Stimulated activated CD4-positive, alpha-beta T cell treated with anti-CD3 and anti-CD28 coated beads, Interleukin-12 subunit alpha, Interleukin-12 subunit beta, amount 100 ng/mL, for 48 hours (primary cell): ENCODE measurements around the gene NOMO2.
A peak's percentile ranks its signal among the peaks of the same experiment; 100 is the strongest.
"Not testable (repeated sequence)": the region's sequence is repeated elsewhere in the genome, so short reads cannot be mapped to it uniquely, and the experiment has no call there.

Experiments
- DNase-seq, 3 donors: peaks; one replicate each; pipeline ENCODE4 v3.0.0-alpha.2; 2020; ENCODE audit warnings: low read depth in 2 of 3, low spot score in 1 of 3

NOMO2 gene, protein sequence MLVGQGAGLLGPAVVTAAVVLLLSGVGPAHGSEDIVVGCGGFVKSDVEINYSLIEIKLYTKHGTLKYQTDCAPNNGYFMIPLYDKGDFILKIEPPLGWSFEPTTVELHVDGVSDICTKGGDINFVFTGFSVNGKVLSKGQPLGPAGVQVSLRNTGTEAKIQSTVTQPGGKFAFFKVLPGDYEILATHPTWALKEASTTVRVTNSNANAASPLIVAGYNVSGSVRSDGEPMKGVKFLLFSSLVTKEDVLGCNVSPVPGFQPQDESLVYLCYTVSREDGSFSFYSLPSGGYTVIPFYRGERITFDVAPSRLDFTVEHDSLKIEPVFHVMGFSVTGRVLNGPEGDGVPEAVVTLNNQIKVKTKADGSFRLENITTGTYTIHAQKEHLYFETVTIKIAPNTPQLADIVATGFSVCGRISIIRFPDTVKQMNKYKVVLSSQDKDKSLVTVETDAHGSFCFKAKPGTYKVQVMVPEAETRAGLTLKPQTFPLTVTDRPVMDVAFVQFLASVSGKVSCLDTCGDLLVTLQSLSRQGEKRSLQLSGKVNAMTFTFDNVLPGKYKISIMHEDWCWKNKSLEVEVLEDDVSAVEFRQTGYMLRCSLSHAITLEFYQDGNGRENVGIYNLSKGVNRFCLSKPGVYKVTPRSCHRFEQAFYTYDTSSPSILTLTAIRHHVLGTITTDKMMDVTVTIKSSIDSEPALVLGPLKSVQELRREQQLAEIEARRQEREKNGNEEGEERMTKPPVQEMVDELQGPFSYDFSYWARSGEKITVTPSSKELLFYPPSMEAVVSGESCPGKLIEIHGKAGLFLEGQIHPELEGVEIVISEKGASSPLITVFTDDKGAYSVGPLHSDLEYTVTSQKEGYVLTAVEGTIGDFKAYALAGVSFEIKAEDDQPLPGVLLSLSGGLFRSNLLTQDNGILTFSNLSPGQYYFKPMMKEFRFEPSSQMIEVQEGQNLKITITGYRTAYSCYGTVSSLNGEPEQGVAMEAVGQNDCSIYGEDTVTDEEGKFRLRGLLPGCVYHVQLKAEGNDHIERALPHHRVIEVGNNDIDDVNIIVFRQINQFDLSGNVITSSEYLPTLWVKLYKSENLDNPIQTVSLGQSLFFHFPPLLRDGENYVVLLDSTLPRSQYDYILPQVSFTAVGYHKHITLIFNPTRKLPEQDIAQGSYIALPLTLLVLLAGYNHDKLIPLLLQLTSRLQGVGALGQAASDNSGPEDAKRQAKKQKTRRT

DNA sequence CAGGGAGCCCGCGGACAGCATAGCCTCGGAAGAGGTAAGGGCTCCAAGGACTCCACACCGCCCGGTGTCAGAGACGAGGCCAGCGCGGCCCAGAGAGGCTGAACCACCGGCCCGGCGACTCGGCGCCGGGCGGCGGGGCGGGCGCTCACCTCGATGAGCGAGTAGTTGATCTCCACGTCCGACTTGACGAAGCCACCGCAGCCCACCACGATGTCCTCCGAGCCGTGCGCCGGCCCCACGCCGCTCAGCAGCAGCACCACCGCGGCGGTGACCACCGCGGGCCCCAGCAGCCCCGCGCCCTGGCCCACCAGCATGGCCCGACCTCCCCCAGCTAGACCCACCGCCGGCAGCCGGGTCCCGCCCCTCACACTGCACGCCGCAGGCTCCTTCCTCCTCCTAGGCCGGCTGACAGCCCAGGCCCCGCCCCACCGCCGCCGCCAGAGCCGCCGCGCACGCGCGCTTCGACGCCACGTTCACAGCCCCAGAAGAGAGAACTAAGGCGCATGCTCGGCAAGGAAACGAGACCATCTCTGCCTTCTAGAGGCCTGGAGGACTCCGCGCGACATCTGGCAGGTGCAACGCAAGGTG is at the start of gene NOMO2:
TSS of gene NOMO2 (minus strand) at position 371 of the 588 bp plus-strand sequence. CDS start at position 314, 57 bp downstream.
- DNase-seq, result peak; percentile 78 to 88 (median 81)

DNA sequence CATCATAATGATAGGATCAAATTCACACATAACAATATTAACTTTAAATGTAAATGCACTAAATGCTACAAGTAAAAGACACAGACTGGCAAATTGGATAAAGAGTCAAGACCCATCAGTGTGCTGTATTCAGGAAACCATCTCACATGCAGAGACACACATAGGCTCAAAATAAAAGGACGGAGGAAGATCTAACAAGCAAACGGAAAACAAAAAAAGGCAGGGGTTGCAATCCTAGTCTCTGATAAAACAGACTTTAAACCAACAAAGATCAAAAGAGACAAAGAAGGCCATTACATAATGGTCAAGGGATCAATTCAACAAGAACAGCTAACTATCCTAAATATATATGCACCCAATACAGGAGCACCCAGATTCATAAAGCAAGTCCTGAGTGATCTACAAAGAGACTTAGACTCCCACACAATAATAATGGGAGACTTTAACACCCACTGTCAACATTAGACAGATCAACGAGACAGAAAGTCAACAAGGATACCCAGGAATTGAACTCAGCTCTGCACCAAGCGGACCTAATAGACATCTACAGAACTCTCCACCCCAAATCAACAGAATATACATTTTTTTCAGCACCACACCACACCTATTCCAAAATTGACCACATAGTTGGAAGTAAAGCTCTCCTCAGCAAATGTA is 48.4 kb upstream of the NOMO2 start:
- DNase-seq, result not testable (repeated sequence)

DNA sequence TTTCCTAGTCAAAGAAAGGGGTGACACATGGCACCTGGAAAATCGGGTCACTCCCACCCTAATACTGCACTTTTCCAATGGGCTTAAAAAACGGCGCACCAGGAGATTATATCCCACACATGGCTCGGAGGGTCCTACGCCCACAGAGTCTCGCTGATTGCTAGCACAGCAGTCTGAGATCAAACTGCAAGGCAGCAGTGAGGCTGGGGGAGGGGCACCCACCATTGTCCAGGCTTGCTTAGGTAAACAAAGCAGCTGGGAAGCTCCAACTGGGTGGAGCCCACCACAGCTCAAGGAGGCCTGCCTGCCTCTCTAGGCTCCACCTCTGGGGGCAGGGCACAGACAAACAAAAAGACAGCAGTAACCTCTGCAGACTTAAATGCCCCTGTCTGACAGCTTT is 46.4 kb upstream of the NOMO2 start:
- not testable (repeated sequence) for DNase-seq

DNA sequence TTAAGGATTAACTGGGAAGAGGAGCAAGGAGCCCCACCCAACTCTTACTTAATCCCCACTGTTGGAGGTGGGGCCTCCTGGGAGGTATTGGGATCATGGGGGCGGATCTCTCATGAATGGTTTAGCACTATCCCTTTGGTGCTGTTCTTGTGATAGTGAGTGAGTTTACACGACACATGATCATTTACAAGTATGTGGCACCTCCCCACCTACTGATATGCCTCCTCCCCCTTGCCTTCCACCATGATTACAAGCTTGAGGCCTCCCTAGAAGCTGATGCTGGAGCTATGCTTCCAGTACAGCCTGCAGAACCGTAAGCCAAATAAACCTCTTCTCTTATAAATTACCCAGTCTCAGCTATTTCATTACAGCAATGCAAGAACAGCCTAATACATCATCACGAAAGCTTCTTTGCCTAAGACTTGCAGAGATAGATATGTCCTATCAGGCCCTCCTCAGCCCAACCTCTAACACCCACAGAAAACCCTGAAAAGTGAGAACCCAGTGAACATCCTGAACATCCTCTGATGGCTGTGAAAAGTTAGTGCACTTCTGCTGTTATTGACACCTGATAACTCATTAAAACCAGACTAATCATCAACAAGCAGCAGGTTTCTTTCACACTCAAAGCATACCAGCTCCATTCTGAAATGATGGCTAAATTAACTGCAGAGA is 41.8 kb upstream of the NOMO2 start:
- not testable (repeated sequence) for DNase-seq

DNA sequence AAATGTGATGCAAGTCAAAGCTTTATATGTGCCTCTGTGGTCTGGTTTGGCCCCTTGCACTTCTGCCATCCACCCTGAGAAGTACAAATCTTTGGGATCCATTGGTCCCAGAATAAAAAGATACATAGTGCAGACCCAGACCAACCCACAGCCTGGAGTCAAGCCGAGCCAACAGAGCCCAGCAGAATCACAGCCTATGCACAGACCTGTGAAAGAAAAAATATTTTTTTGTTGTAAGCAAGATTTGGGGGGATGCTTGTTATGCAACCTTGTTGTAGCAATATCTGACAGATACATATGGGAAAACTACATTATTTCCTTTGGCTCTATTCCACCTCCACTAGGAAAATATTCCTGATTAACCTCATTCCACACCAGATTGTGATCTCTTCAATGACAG is 36.7 kb upstream of the NOMO2 start:
- not testable (repeated sequence) for DNase-seq

DNA sequence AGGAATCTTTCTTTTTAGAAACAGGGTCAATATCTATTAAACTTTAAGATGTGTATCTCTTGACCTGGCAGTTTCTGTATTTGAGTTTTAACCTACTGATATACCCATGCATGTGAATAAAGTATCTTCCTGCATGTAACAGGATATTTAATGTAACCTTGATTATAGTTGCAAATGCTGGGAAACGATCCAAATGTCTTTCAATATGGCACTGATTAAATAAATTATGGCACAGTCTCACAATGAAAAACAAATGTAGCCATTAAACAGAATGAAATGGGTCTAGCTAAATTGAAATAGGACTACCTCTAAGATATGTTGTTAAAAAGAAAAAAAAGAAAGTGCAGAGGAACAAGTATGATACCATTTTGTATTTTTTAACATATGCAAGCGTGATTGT is 35.8 kb upstream of the NOMO2 start:
- DNase-seq, result not testable (repeated sequence)

DNA sequence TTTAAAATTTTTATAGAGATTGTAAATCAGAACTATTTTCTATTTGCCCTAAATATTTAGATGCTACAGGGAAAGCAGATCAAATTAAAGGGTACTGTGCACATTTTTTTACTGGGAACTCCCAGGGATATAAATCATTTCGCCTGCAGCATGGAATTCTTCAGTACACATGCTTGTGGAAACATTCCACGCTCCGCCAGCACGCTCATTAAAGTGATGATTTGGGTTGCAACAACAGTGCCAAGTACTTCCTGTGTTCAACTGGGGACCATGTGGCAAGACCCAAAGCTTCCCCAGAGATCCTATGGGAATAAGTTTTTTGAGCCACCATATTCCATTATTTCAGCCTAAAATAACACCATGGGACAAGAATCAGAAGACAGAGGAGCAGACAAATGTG is 35.4 kb upstream of the NOMO2 start:
- not testable (repeated sequence) for DNase-seq

DNA sequence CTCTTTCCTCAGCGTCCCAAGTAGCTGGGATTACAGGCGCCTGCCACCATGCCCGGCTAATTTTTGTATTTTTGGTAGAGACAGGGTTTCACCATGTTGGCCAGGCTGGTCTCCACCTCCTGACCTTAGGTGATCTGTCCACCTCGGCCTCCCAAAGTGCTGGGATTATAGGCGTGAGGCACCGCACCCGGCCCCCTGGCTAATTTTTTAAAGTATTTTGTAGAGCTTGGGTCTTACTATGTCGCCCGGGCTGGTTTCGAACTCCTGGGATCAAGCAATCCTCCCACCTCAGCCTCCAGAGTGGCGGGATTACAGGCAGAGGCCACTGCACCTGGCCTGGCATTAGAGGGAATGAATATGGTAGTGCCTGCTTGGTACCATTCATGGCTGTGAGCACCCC is 33.9 kb upstream of the NOMO2 start:
- DNase-seq, result not testable (repeated sequence)

DNA sequence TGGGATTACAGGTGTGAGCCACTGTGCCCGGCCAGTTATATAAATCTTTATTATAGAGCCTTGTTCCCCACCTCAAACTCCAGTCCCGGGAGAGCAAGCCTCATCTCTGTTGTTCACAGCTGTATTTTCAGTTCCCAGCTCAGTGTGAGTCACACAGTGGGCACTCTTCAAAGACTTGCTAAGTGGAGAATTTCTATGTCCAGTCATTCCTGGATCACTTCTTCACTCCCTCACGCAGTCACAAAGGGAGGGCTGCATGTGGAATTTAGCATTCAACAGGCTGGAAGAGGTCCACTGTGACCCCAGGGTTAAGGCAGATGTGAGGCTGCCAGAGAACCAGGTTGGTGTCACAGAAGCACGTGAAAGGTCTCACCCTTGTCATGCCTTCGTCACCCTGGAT is 33.0 kb upstream of the NOMO2 start:
- DNase-seq, result not testable (repeated sequence)

DNA sequence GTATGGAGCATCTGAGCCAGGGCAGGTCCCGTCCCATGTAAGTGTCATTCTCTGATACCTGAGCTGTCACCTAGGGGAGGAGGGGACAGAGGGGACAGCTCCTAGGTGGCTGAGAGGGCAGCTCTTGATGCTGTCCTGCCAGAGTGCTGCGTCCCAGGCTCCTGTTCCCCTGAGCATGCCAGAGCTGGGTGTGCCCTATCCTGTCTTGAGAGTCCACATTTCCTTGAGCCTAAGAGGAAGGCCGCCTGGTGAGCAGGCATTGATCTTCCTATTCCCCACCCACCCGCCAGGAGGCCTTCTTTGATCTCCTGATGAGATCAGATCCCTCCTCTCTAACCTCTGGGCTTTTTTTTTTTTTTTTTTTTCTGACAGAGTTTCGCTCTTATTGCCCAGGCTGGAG is 32.0 kb upstream of the NOMO2 start:
- DNase-seq, result not testable (repeated sequence)

DNA sequence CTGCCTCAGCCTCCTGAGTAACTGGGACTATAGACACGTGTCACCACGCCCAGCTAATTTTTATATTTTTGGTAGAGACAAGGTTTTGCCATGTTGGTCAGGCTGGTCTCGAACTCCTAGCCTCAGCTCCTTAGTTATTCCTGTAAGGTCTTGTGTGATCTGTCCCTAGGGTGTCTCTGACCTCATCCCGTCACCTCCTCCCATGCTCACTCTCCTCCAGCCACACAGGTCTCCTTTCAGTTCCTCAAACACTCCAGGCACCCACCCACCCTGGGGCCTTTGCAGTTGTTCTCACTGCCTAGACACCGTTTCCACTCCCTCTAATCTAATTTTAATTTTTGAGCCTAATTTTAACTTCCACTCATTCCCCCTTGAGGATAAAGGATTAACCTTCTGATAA is 31.1 kb upstream of the NOMO2 start:
- not testable (repeated sequence) for DNase-seq

DNA sequence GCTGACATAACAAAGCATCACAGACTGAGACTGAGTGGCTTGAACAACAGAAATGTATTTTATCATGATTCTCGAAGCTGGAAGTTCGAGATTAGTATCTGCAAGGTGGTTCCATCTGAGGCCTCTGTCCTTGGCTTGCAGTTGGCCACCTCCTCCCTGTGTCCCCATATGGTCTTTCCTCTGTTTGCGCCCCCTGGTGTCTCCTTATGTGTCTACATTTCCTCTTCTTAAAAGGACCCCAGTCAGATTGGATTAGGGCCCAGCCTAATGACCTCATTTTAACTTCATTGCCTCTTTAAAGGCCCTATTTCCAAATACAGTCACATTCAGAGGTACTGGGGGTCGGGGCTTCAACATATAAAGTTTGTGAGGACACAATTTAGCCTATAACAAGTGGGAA is 30.0 kb upstream of the NOMO2 start:
- DNase-seq, result not testable (repeated sequence)

DNA sequence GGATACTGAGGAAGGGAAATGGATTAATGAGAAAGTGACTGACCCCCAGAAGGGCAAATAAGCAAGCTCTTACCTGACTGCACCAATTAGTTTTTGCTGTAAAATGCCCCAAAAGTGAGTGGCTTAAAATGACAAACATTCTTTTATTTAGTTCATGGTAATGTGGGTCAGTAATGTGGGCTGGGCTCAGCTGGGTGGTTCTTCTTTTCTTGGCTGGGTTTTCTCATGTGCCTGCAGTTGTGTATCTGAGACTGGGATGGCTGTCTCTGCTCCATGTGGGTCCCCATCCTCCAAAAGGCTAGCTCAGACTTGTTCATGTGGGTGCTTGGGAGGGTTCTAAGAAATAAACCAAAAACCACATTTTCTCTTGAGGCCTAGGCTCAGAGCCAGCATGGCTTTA is 29.5 kb upstream of the NOMO2 start:
- not testable (repeated sequence) for DNase-seq

DNA sequence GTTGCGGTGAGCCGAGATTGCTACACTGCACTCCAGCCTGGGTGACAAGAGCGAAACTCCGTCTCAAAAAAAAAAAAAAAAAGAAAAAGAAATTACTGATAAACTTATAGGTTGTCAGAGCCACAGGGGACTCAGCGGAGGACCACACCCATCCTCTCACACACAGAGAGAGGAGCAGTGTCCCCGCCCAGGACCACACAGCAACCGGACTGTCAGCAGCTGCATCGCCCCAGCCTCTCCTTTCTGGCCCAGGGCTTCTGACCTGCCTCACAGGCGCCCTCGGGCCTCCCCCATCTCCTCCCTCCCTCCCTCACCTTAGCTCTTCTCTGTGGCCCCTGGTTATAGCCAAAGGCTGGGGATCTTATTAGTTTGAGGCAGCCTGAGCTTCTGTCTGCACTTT is 27.9 kb upstream of the NOMO2 start:
- DNase-seq, result not testable (repeated sequence)

DNA sequence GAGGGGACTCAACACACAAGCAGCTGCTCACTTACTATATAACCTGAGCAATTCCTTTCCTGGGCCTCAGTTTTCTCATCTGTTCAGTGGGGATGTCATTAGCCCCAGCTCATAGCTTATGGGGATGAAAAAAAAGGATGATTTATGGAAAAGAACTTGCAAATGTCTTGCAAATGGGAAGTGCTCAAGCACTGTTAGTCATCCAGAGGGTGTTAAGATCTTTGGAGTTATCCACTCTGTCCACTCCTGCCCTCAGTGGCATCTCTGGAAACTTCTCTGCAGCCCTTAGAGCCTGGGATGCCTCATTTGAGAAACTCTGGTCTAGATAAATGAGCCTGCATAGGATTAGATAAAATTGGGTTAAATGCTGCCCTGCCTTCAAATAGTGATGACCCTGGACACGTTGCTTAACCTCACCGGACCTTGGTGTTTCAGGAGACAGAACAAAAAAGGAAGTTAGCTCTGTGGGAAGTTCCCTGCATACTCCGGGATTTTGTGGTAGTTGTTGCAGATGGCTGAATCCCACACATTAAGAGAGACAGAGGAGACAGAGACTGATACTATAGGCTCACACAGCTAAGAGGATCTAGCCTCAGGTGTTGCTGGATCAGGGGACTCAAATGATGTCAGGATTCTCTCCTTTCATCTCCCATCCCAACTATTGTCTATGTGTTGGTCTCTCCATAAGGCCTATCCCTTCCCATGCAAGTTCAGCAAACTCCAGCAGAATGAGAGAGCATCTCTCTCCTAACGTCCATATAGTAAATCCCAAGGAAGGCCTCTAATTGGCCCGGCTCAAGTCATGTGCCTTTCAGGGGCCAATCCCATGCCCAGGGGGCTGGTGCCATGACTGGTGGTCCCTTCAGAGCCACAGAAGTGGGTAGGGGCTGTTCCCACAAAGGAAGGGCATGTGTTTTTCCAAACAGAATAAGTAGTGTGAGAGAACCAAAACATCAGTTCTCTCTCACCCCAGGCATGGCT is 25.0 kb upstream of the NOMO2 start:
- not testable (repeated sequence) for DNase-seq

DNA sequence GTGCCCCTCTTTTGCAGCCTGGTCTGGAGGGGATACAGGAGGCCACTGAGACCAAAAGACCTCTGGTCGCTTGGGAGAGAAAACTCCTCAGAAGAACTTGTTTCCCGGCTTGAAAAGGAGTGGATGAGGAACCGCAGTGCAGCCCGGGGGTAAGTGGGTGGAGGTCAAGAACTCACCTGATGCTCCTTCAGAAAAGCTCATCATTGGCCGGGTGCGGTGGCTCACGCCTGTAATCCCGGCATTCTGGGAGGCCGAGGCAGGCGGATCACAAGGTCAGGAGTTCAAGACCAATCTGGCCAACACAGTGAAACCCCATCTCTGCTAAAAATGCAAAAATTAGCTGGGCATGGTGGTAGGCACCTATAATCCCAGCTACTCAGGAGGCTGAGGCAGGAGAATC is 23.9 kb upstream of the NOMO2 start:
- DNase-seq, result not testable (repeated sequence)

DNA sequence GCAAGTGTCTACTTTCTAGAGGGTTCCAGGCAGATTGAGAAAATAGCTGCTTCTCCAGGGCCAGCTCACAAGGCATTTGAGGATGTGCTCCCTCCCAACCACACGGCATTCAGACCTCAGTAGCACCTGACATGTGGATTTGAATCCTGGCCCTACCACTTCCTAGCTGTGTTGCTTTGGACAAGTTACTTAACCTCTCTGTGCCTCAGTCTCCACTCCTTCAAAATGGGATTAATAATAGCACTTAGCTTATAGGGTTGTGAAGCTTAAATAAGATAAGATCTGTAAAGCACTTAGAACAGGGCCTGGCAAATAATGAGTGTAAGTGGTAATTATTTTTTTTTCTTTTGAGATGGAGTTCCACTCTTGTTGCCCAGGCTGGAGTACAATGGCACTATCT is 21.0 kb upstream of the NOMO2 start:
- no peak for DNase-seq

DNA sequence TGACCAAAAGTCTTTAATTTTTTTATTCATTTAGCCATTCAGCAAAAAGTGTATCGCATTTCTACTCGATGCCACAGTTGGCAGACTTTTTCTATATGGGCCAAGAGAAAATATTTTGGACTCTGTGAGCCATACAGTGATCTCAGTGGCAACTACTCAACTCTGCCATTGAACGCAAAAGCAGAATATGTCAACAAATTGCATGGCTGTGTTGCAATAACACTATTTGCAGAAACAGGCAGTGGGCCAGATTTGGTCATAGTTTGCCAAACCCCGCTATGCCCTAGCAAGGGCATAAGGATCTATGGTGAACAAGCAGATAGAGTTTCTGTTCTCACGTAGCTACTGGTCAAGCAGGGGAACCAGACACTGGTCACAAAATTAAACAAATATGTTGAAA is 18.5 kb upstream of the NOMO2 start:
- DNase-seq, result not testable (repeated sequence)

DNA sequence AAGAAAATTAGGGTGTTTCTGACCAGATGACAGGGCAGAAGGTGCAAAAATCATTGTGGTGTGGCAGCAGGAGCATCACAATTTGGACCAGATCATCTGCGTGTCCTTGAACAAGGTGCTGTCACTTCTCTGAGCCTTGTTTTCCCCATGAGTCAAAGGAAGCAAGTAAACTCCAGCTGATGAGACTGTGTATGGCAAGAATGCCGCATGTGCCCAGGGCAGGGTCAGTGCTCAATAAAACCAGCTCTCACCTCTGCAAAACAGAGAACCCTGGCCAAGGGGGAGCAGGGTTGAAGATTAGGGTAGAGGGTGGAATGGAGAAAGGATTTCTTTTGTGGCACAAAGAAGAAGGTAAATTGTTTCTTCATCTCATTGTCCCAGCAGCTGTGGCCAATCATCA is 17.4 kb upstream of the NOMO2 start:
- DNase-seq, result not testable (repeated sequence)
